ENCODE results near the gene LRRC4B.

DNA sequence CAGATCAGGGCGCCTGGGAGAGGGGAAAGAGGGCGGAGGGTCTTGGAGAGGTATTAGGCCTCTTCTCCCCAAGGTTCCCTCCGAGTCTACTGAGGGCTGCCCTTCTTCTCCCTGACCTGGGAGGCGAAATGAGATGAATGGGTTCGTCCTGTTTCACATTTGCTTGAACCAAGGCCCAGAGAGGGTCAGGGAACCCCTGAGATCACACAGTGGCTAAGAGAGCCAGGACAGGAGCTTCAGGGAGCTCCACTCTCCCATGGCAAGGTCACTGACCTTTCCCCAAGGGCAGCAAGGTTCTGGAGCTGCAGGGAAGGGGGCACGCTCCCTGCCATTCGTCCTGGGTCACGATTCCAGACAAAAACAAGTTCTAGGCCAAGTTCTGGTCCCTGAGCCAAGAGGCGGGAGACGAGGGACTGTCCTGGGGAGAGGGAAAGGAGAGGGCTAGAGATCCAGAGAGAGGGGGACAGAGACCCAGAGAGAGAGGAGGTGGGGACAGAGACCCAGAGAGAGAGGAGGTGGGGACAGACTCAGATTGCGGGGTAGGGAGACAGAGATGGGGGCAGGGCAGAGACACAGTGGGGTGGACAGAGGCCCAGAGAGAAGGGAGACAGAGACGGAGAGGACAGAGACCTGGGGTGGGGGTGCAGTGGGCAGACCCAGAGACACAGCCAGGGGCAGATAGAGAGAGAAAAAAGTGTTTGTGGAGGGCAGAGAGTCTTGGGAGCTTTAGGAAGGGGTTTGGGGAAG, 55.1 kb downstream of the LRRC4B start:
- no peak for TF ChIP-seq POLR2A (IDR thresholded peaks at IDR 0.05)
- TF ChIP-seq, protein P1, sequence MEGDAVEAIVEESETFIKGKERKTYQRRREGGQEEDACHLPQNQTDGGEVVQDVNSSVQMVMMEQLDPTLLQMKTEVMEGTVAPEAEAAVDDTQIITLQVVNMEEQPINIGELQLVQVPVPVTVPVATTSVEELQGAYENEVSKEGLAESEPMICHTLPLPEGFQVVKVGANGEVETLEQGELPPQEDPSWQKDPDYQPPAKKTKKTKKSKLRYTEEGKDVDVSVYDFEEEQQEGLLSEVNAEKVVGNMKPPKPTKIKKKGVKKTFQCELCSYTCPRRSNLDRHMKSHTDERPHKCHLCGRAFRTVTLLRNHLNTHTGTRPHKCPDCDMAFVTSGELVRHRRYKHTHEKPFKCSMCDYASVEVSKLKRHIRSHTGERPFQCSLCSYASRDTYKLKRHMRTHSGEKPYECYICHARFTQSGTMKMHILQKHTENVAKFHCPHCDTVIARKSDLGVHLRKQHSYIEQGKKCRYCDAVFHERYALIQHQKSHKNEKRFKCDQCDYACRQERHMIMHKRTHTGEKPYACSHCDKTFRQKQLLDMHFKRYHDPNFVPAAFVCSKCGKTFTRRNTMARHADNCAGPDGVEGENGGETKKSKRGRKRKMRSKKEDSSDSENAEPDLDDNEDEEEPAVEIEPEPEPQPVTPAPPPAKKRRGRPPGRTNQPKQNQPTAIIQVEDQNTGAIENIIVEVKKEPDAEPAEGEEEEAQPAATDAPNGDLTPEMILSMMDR (IDR thresholded peaks at IDR 0.05), result no peak

Measured in lower leg skin (tissue), 3 donors.